ENCODE data around the gene FNDC10. TPM values are rescaled to one million over a fixed set of nuclear protein-coding genes. Genes with fewer than 3 reads are reported as not detected.
"Not testable (repeated sequence)": the region's sequence is repeated elsewhere in the genome, so short reads cannot be mapped to it uniquely, and the experiment has no call there.

Gene FNDC10
- total RNA-seq (ENCODE audit: unreplicated experiment): 11.6 TPM
- long read RNA-seq, partial matches to known transcripts: 0 of 1 reads
- long read RNA-seq, other reads (novel, unspliced or antisense): 0 of 1 reads

DNA sequence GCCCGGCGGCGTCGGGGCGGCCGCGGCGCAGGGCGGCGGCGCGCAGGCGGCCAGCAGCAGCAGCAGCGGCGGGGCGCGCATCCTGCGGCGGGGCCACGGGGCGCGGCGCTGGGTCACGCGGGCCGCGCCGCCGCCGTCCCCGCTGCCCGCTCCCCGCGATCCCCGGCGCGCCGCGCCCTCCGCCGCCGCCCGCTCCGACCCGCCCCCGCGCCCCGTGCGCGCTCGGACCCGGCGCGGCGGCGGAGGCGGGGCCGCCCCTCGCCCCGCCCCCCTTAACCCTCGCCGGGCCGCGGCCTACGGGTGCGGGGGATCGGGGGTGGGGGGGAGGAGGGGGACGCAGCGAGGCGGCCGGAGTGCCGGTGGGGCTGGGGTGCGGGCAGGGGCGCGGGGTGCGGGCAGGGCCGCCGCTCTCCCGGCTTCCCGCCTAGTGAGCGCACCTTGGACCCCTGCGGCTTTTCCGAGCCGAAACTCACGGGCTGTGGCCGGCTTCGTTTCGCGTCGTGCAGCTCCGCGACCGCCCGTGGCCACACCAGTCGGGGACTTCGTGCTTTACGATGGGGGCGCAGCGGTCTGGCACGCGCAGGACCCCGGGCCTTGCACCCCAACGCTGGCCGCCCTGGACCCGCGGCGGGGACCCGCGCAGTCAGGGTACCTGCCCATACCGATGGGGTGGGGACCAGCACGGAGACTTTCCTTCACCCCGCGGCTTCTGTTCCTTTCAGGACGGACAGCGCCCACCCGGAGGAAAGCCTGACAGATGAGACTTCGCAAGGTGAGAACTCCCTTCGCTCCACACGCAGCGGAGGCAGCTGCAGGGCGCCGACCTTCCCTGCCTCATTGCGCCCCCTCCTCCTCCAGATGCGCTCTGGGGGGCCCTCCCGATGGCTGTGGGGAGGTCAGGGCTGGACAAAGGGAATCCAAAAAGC is at the start of gene FNDC10:
FNDC10 (minus strand) TSS at position 201 of the 926 bp plus-strand sequence; CDS start at position 81, 120 bp downstream.
- peak within 1 kb of the TSS; percentile 81 for H3K4me3 Mint-ChIP-seq (ENCODE audit: unreplicated experiment)
- no peak within 1 kb of the TSS for H3K27ac Mint-ChIP-seq (ENCODE audit: unreplicated experiment)
- H3K36me3 Mint-ChIP-seq (ENCODE audit: low read depth, unreplicated experiment): no peaks in the 10 kb centered on the region
- TF ChIP-seq CTCF (IDR thresholded peaks at IDR 0.05; ENCODE audit: unreplicated experiment): no peak
- no peaks in the 10 kb centered on the region for H3K4me1 Mint-ChIP-seq (ENCODE audit: unreplicated experiment)
- peak; percentile 15 for DNase-seq (ENCODE audit: low spot score)
- H3K9me3 Mint-ChIP-seq (ENCODE audit: unreplicated experiment): no peaks in the 10 kb centered on the region
- peaks cover 10% of the 10 kb centered on the region for H3K27me3 Mint-ChIP-seq (ENCODE audit: unreplicated experiment)

DNA sequence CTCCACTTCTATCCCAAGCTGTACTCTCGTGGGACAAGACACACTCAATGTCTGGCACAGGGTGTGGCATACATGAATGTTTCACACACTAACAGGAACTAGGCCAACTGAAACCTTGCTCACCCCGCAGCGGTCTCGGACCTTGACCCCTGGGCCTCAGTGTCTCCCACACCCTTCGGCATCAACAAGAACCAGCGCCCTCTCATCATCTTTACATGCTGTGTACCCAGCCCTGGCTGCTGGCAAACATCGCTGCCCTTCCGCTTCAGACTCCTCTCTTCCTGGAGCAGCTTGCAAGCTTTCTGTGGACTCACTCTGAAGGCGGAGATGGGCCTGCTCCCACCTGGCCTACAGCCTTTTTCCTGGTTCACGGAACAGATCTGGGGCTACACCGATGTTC is 48.3 kb upstream of the FNDC10 start:
- DNase-seq (ENCODE audit: low spot score); H3K9me3 Mint-ChIP-seq (ENCODE audit: unreplicated experiment): not testable (repeated sequence)
- H3K27ac Mint-ChIP-seq (ENCODE audit: unreplicated experiment): peak overlapping the region; percentile 98
- peaks cover 17% of the 10 kb centered on the region for H3K27me3 Mint-ChIP-seq (ENCODE audit: unreplicated experiment)
- H3K4me1 Mint-ChIP-seq (ENCODE audit: unreplicated experiment): peaks cover 33% of the 10 kb centered on the region
- peak overlapping the region; percentile 80 for H3K4me3 Mint-ChIP-seq (ENCODE audit: unreplicated experiment)
- H3K36me3 Mint-ChIP-seq (ENCODE audit: low read depth, unreplicated experiment): peaks cover 51% of the 10 kb centered on the region

- peaks cover 32% of the 10 kb centered on the region for H3K4me1 Mint-ChIP-seq (ENCODE audit: unreplicated experiment)
- H3K27ac Mint-ChIP-seq (ENCODE audit: unreplicated experiment): peak overlapping the region; percentile 98
- H3K4me3 Mint-ChIP-seq (ENCODE audit: unreplicated experiment): peak overlapping the region; percentile 80
- H3K36me3 Mint-ChIP-seq (ENCODE audit: low read depth, unreplicated experiment): peaks cover 51% of the 10 kb centered on the region
- H3K9me3 Mint-ChIP-seq (ENCODE audit: unreplicated experiment); DNase-seq (ENCODE audit: low spot score): not testable (repeated sequence)
- H3K27me3 Mint-ChIP-seq (ENCODE audit: unreplicated experiment): peaks cover 16% of the 10 kb centered on the region
Measured at GRCh38 chr1:1647567-1648241, 47.8 kb upstream of the FNDC10 start.

- peaks cover 37% of the 10 kb centered on the region for H3K36me3 Mint-ChIP-seq (ENCODE audit: low read depth, unreplicated experiment)
- H3K27ac Mint-ChIP-seq (ENCODE audit: unreplicated experiment): peak overlapping the region; percentile 96
Measured at GRCh38 chr1:1646326-1646725, 46.4 kb upstream of the FNDC10 start.

GRCh38 chr1:1640711-1641461 is 41.0 kb upstream of the FNDC10 start:
- not testable (repeated sequence) for H3K4me1 Mint-ChIP-seq (ENCODE audit: unreplicated experiment); H3K4me3 Mint-ChIP-seq (ENCODE audit: unreplicated experiment); H3K36me3 Mint-ChIP-seq (ENCODE audit: low read depth, unreplicated experiment); H3K27me3 Mint-ChIP-seq (ENCODE audit: unreplicated experiment); DNase-seq (ENCODE audit: low spot score); H3K9me3 Mint-ChIP-seq (ENCODE audit: unreplicated experiment)
- H3K27ac Mint-ChIP-seq (ENCODE audit: unreplicated experiment): peak overlapping the region; percentile 64

More at GRCh38 chr1:1646326-1646725, 46.4 kb upstream of the FNDC10 start:
- not testable (repeated sequence) for H3K9me3 Mint-ChIP-seq (ENCODE audit: unreplicated experiment); DNase-seq (ENCODE audit: low spot score)
- Mint-ChIP-seq H3K4me3 (ENCODE audit: unreplicated experiment) (peak overlapping the region; percentile 38), H3K27me3 (ENCODE audit: unreplicated experiment) (peaks cover 16% of the 10 kb centered on the region), H3K4me1 (ENCODE audit: unreplicated experiment) (peaks cover 32% of the 10 kb centered on the region)

GRCh38 chr1:1640081-1640480 is 40.1 kb upstream of the FNDC10 start:
- H3K9me3 Mint-ChIP-seq (ENCODE audit: unreplicated experiment); H3K27ac Mint-ChIP-seq (ENCODE audit: unreplicated experiment); H3K27me3 Mint-ChIP-seq (ENCODE audit: unreplicated experiment); DNase-seq (ENCODE audit: low spot score); H3K4me3 Mint-ChIP-seq (ENCODE audit: unreplicated experiment); H3K4me1 Mint-ChIP-seq (ENCODE audit: unreplicated experiment); H3K36me3 Mint-ChIP-seq (ENCODE audit: low read depth, unreplicated experiment): not testable (repeated sequence)

GRCh38 chr1:1639368-1639767 is 39.4 kb upstream of the FNDC10 start:
- not testable (repeated sequence) for H3K27me3 Mint-ChIP-seq (ENCODE audit: unreplicated experiment); H3K4me3 Mint-ChIP-seq (ENCODE audit: unreplicated experiment); H3K9me3 Mint-ChIP-seq (ENCODE audit: unreplicated experiment); H3K4me1 Mint-ChIP-seq (ENCODE audit: unreplicated experiment); H3K36me3 Mint-ChIP-seq (ENCODE audit: low read depth, unreplicated experiment); H3K27ac Mint-ChIP-seq (ENCODE audit: unreplicated experiment); DNase-seq (ENCODE audit: low spot score)

DNA sequence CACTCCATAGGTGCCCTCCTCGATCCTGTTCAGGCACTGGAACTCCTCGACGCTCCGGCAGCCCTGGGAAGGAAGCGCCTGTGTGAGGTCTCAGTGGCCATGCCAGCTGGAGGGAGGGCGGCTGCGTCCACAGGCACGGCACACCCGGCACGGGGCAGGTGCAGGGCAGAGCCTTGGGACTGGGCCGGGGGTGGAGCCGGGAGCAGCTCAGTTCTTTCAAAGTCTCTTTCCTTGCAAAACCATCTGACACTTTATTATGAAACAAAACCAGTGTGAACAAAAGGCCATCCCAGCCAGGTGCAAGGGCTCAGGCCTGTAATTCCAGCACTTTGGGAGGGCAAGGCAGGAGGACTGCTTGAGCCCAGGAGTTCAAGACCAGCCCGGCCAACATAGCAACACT is 38.6 kb upstream of the FNDC10 start:
- DNase-seq (ENCODE audit: low spot score); H3K36me3 Mint-ChIP-seq (ENCODE audit: low read depth, unreplicated experiment); H3K27me3 Mint-ChIP-seq (ENCODE audit: unreplicated experiment); H3K4me3 Mint-ChIP-seq (ENCODE audit: unreplicated experiment); H3K27ac Mint-ChIP-seq (ENCODE audit: unreplicated experiment); H3K4me1 Mint-ChIP-seq (ENCODE audit: unreplicated experiment); H3K9me3 Mint-ChIP-seq (ENCODE audit: unreplicated experiment): not testable (repeated sequence)

DNA sequence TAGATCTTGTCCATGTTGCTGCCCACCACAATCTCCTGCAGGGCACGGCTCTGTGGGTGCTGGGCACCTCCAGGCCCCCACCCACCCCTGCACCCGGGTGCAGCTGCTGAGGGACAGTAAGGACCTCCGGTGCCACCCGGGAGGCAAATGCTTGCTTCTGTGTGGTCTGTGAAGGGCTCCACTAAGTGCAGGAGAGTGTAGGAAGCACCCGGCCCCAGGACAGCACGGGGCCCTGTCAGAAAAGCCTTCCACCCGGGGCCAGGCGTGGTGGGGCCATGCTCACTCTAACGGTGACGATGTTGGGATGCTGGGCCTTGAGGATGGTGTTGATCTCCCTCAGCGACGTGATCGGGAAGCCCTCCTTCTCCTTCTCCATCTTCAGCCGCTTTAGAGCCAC is 37.5 kb upstream of the FNDC10 start:
- not testable (repeated sequence) for H3K4me1 Mint-ChIP-seq (ENCODE audit: unreplicated experiment); DNase-seq (ENCODE audit: low spot score); H3K27me3 Mint-ChIP-seq (ENCODE audit: unreplicated experiment); H3K36me3 Mint-ChIP-seq (ENCODE audit: low read depth, unreplicated experiment); H3K4me3 Mint-ChIP-seq (ENCODE audit: unreplicated experiment); H3K9me3 Mint-ChIP-seq (ENCODE audit: unreplicated experiment); H3K27ac Mint-ChIP-seq (ENCODE audit: unreplicated experiment)

DNA sequence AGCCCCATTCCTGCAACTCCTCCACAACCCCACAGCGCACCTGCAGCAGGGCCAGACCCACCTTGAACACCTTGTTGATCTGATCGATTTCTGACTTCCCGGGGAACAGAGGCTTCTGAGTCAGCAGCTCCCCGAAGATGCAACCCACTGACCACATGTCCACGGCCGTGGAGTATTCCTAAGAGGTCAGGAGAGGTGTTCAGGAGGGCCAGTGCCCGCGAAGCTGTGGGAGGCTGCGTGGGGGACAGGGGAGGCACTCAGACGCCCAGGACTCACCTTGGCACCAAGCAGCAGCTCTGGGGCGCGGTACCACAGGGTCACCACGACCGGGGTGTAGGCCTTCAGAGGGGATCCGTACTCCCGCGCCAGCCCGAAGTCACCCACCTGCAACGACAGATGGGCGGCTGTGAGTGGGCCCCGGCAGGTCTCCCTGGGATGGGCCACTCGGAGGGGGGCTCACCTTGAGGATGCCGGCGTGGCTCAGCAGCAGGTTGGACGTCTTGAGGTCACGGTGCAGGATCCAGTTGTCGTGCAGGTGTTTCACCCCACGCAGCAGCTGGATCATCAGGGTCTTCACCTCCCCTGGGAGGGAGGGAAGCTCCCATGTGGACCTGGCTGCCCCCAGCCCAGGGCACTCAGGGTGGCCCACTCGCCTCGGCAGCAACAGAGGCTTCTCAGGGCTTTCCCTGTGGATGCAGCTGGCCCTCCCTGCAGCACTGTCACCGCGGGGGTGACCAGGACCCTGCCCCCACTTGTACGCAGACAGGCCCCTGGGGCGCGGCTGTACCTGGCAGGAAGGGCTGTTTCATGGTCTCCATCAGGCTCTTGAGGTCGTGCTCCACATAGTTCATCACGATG is 36.9 kb upstream of the FNDC10 start:
- not testable (repeated sequence) for H3K36me3 Mint-ChIP-seq (ENCODE audit: low read depth, unreplicated experiment); H3K27me3 Mint-ChIP-seq (ENCODE audit: unreplicated experiment); H3K4me1 Mint-ChIP-seq (ENCODE audit: unreplicated experiment); DNase-seq (ENCODE audit: low spot score); H3K27ac Mint-ChIP-seq (ENCODE audit: unreplicated experiment); H3K9me3 Mint-ChIP-seq (ENCODE audit: unreplicated experiment); H3K4me3 Mint-ChIP-seq (ENCODE audit: unreplicated experiment)

Data from endothelial cell (in vitro differentiated cells).